Uterus (tissue), 2 donors: ENCODE measurements around the gene UBE2H.

Experiments
- POLR2A ChIP-seq, 2 donors: fragments of 450-650 bp; IDR thresholded peaks; one replicate each; pipeline ENCODE4 v1.6.1; 2016; ENCODE audit warnings: antibody characterized with exemption in 2 of 2, mild to moderate bottlenecking in 1 of 2, moderate library complexity in 1 of 2
- TF ChIP-seq, protein P1 (sequence below), 4 experiments: fragments of 200-600 bp in 2 of 4; fragments of 450-650 bp in 2 of 4; sonication (generic) in 2 of 4; IDR thresholded peaks; one replicate each; pipeline ENCODE4 v1.5.1; 2016 to 2019; ENCODE audit warnings: antibody characterized with exemption in 4 of 4, mild to moderate bottlenecking in 2 of 4, moderate library complexity in 1 of 4

DNA sequence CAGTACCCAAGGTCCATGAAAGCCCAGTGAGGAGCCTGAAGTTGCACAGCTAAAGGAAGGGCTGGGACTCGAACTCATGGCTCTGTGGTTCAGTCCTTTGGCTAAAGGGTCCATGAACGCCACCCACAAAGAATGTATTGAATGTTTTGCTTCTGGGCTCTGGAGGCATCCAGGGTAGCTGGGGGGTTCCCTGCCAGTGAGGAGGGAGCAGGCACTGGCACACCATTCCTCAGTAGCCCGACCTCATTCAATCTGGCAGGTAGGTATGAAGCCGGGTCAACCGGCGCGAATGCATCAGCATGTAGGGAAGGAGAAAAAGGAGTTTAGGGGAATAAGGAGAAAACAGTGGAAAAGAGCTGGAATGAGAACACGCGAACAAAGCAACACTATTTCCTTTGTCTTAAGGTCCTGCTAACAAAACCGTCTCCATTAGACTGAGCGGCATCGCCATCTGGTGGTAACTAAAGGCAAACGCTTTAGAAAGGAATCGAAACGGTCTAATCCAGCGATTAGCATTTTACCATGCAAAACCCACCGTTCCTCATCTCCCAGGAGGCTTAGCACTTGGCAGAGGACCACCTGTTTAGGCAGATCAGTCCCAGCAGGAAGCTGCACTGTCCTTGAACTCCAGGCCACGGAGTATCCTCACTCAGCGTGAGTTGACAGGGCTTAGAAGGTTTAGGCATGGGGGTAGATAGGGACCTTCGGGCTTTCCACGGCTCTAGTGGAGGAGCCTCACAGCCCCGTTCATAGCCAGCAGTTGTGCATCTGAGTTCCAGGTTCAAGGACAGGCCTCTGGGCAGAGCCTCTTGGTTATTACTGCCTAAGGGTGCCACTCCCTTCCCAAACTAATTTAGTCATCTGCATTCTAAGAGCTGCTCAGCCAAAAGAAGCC is 122.8 kb downstream of the UBE2H start:
- TF ChIP-seq, protein P1, sequence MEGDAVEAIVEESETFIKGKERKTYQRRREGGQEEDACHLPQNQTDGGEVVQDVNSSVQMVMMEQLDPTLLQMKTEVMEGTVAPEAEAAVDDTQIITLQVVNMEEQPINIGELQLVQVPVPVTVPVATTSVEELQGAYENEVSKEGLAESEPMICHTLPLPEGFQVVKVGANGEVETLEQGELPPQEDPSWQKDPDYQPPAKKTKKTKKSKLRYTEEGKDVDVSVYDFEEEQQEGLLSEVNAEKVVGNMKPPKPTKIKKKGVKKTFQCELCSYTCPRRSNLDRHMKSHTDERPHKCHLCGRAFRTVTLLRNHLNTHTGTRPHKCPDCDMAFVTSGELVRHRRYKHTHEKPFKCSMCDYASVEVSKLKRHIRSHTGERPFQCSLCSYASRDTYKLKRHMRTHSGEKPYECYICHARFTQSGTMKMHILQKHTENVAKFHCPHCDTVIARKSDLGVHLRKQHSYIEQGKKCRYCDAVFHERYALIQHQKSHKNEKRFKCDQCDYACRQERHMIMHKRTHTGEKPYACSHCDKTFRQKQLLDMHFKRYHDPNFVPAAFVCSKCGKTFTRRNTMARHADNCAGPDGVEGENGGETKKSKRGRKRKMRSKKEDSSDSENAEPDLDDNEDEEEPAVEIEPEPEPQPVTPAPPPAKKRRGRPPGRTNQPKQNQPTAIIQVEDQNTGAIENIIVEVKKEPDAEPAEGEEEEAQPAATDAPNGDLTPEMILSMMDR (IDR thresholded peaks at IDR 0.05): peak; percentile 75 to 85 (median 83)
- TF ChIP-seq POLR2A (IDR thresholded peaks at IDR 0.05): no peak
